CD8-positive, alpha-beta memory T cell (primary cell): Measurements from ENCODE around the gene SUMO2. TPM values are rescaled to one million over a fixed set of nuclear protein-coding genes. Genes with fewer than 3 reads are reported as not detected.
A peak's percentile ranks its signal among the peaks of the same experiment; 100 is the strongest.
"Not testable (repeated sequence)": the region's sequence is repeated elsewhere in the genome, so short reads cannot be mapped to it uniquely, and the experiment has no call there.

Experiments
- CTCF ChIA-PET: fragments of 350-600 bp; sonication (Branson Sonifier 250); formaldehyde crosslinking; loops from one replicate; lab custom pipeline; 2021; ENCODE audit warnings: antibody characterized with exemption; lab: Charles Lee
- POLR2A ChIA-PET: fragments of 350-600 bp; sonication (Branson Sonifier 250); formaldehyde crosslinking; loops from one replicate; lab custom pipeline; 2021; ENCODE audit warnings: antibody characterized with exemption; lab: Charles Lee
- DNase-seq, 5 donors: peaks; one replicate each; pipeline versions ENCODE4 v3.0.0 to v3.0.0-alpha.2; 2020 to 2022; ENCODE audit warnings: mixed read lengths in 1 of 5
- H3K27ac ChIP-seq: one replicate; pipeline ENCODE4 v1.7.0; 2013; ENCODE audit warnings: low read depth, mild to moderate bottlenecking, low read length, moderate library complexity
- H3K27me3 ChIP-seq: 2 replicates; pipeline ENCODE4 v1.7.0; 2013; ENCODE audit warnings: low read length, mild to moderate bottlenecking; ENCODE audit not compliant: insufficient read depth, poor library complexity, severe bottlenecking
- H3K36me3 ChIP-seq: 2 replicates; pipeline ENCODE4 v1.7.0; 2013; ENCODE audit warnings: mild to moderate bottlenecking, low read length, moderate library complexity; ENCODE audit not compliant: insufficient read depth
- H3K4me1 ChIP-seq: 2 replicates; pipeline ENCODE4 v1.7.0; 2013; ENCODE audit warnings: mild to moderate bottlenecking, low read length, moderate library complexity; ENCODE audit not compliant: insufficient read depth
- H3K4me3 ChIP-seq: 2 replicates; pipeline ENCODE4 v1.7.0; 2013; ENCODE audit warnings: mild to moderate bottlenecking, low read length
- H3K9me3 ChIP-seq: 2 replicates; pipeline ENCODE4 v1.7.0; 2013; ENCODE audit warnings: mild to moderate bottlenecking, low read length
- H3K27ac Mint-ChIP-seq, 8 donors: one replicate each; pipeline ENCODE4 v1.8.0; 2020 to 2021; ENCODE audit warnings: mixed read lengths in 8 of 8, mild to moderate bottlenecking in 6 of 8, inconsistent platforms in 3 of 8, moderate library complexity in 3 of 8
- H3K27me3 Mint-ChIP-seq, 2 donors: one replicate each; pipeline ENCODE4 v1.8.0; 2020 to 2021; ENCODE audit warnings: mixed read lengths in 2 of 2, mild to moderate bottlenecking in 1 of 2, moderate library complexity in 1 of 2
- H3K36me3 Mint-ChIP-seq, 3 donors: one replicate each; pipeline ENCODE4 v1.8.0; 2020 to 2021; ENCODE audit warnings: mixed read lengths in 3 of 3, inconsistent platforms in 1 of 3, mild to moderate bottlenecking in 1 of 3
- H3K4me1 Mint-ChIP-seq, 3 donors: one replicate each; pipeline ENCODE4 v1.8.0; 2020 to 2021; ENCODE audit warnings: mixed read lengths in 3 of 3, inconsistent platforms in 1 of 3, mild to moderate bottlenecking in 1 of 3
- H3K4me3 Mint-ChIP-seq, 7 donors: one replicate each; pipeline ENCODE4 v1.8.0; 2020 to 2021; ENCODE audit warnings: mixed read lengths in 7 of 7, mild to moderate bottlenecking in 6 of 7, moderate library complexity in 4 of 7, inconsistent platforms in 2 of 7
- H3K9me3 Mint-ChIP-seq, 5 donors: one replicate each; pipeline ENCODE4 v1.8.0; 2020 to 2022; ENCODE audit warnings: mixed read lengths in 5 of 5, mild to moderate bottlenecking in 3 of 5, moderate library complexity in 2 of 5, inconsistent platforms in 1 of 5
- polyA plus RNA-seq: library from polyadenylated mRNA; unstranded; fragments of 300-500 nt; fragmentation: Illumina TruSeq; gene quantifications from one replicate; pipeline ENCODE4 v1.2.3, GENCODE V29; 2021
- total RNA-seq, 2 experiments: library from RNA; stranded (reverse); gene quantifications; one replicate each; pipeline ENCODE4 v1.2.3, GENCODE V29; 2021

The SUMO2 gene
- total and polyA plus RNA-seq, 3 experiments from 2014 or later, result 405 to 687 (median 653) TPM

DNA sequence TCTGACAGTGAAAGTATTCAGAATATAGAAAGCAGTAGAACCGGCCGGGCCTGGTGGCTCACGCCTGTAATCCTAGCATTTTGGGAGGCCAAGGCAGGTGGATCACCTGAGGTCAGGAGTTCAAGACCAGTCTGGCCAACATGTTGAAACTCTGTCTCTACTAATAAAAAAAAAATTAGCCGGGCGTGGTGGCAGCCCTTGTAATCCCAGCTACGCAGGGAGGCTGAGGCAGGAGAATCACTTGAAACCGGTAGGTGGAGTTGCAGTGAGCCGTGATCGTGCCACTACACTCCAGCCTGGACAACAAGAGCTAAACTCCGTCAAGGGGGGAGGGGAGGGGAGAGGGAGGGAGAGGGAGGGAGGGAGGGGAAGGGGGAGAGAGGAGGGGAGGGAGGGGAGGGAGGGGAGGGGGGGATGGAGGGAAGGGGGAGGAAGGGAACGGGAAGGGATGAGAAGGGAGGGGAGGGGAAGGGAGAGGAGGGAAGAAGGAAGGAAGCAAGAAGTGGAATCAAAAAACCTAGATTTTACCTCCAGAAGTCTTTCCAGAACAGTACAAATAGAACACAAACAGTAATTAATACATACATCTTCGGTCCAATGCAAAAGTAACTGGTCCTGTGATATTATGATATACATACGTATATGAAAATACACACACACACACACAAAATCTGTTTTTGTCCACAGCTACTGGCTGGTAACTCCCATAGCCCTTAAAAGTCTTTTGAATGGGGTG is 40.4 kb downstream of the SUMO2 start:
- Mint-ChIP-seq H3K4me3 (peak overlapping the region in 1 of 7 donors; percentile 13), H3K9me3 (no peaks in the 10 kb centered on the region), H3K4me1 (peaks cover 12 to 18% (median 12%) of the 10 kb centered on the region in 3 donors), H3K27me3 (peaks cover 0 to 1% of the 10 kb centered on the region in 2 donors), H3K27ac (peak overlapping the region in 1 of 8 donors; percentile 36), H3K36me3 (peaks cover 0 to 54% (median 16%) of the 10 kb centered on the region in 3 donors)
- H3K27ac ChIP-seq, result no peak overlapping the region
- ChIA-PET CTCF (interaction anchor here (2.0 kb wide), 1 partner anchor 11 kb away, joined by 9 read pairs; the partner anchor contains the start of gene NT5C), POLR2A (interaction anchor here (0.6 to 1.4 kb wide), 2 partner anchors 8 to 12 kb away, joined by 3 read pairs; partner anchors contain the start of gene JPT1)
- no peak overlapping the region for H3K4me3 ChIP-seq
- H3K9me3 ChIP-seq, result no peaks in the 10 kb centered on the region
- H3K4me1 ChIP-seq, result peaks cover 15% of the 10 kb centered on the region
- H3K36me3 ChIP-seq, result peaks cover 12% of the 10 kb centered on the region
- H3K27me3 ChIP-seq, result no peaks in the 10 kb centered on the region
- no peak for DNase-seq

DNA sequence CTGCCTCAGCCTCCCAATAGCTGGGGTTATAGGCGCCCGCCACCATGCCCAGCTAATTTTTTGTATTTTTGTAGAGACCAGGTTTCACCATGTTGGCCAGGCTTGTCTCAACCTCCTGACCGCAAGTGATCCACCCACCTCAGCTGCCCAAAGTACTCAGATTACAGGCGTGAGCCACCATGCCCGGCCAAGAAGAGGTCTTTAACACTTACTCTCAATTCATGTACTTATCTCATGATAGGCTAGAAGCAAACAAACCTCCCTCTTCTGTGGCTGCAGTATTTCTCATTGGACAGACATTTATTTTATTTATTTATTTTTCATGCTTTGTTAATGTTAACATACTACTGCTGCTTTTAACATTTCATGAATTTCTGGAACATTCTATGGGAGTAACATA is 44.2 kb downstream of the SUMO2 start:
- peaks cover 0 to 1% of the 10 kb centered on the region in 2 donors for H3K27me3 Mint-ChIP-seq
- POLR2A ChIA-PET, result no interaction called here
- Histone ChIP-seq H3K27me3 (no peaks in the 10 kb centered on the region), H3K4me3 (no peak overlapping the region), H3K4me1 (peaks cover 15% of the 10 kb centered on the region), H3K9me3 (no peaks in the 10 kb centered on the region), H3K27ac (no peak overlapping the region), H3K36me3 (no peaks in the 10 kb centered on the region)
- no peak for DNase-seq
- CTCF ChIA-PET, result no interaction called here
- H3K27ac Mint-ChIP-seq, result peak overlapping the region in 1 of 8 donors; percentile 66
- H3K9me3 Mint-ChIP-seq, result no peaks in the 10 kb centered on the region
- peaks cover 0 to 29% (median 4%) of the 10 kb centered on the region in 3 donors for H3K36me3 Mint-ChIP-seq
- H3K4me1 Mint-ChIP-seq, result peaks cover 10 to 18% (median 12%) of the 10 kb centered on the region in 3 donors
- no peak overlapping the region for H3K4me3 Mint-ChIP-seq

DNA sequence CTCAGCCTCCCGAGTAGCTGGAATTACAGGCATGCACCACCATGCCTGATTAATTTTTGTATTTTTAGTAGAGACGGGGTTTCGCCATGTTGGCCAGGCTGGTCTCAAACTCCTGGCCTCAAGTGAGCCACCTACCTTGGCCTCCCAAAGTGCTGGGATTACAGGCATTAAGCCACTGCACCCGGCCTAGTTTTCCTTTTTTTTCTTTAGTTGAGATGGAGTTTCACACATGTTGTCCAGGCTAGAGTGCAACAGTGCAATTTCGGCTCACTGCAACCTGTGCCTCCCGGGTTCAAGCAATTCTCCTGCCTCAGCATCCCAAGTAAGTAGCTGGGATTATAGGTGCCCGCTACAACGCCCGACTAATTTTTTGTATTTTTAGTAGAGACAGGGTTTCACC is 45.0 kb downstream of the SUMO2 start:
- CTCF ChIA-PET, H3K27me3 ChIP-seq, H3K4me3 ChIP-seq, H3K9me3 ChIP-seq, DNase-seq, H3K36me3 ChIP-seq, H3K27ac ChIP-seq, H3K27me3 Mint-ChIP-seq, H3K4me3 Mint-ChIP-seq, H3K9me3 Mint-ChIP-seq: not testable (repeated sequence)
- Mint-ChIP-seq H3K36me3 (peaks cover 0 to 26% (median 4%) of the 10 kb centered on the region in 3 donors), H3K27ac (peak overlapping the region in 1 of 8 donors; percentile 47), H3K4me1 (peaks cover 10 to 18% (median 12%) of the 10 kb centered on the region in 3 donors)
- POLR2A ChIA-PET, result interaction anchor here (0.7 kb wide), 1 partner anchor 32 kb away, joined by 3 read pairs; no protein-coding TSS in a partner anchor
- peaks cover 15% of the 10 kb centered on the region for H3K4me1 ChIP-seq

DNA sequence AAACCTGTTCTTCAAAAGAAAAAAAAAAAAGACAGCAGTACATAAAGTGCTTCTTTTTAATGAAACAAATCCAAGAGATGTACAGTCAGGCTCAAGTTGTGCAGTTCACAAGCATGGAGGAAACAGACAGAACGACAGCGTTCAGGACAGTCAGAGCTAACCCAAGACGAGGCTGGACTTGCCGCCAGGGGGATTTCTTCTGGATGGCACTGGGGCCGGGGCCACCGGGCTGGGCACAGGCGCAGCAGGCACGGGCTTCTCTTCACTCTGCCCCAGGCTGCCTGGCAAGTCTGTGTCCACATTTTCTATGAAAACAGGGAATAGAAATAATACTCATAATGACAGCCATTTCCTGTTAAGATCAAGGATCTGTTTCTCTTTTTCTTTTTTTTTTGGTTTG is 46.8 kb downstream of the SUMO2 start:
- Histone ChIP-seq H3K27ac (no peak overlapping the region), H3K9me3 (no peaks in the 10 kb centered on the region), H3K36me3 (no peaks in the 10 kb centered on the region), H3K27me3 (no peaks in the 10 kb centered on the region), H3K4me1 (peaks cover 7% of the 10 kb centered on the region), H3K4me3 (no peak overlapping the region)
- POLR2A ChIA-PET, result no interaction called here
- Mint-ChIP-seq H3K4me3 (peak overlapping the region in 1 of 7 donors; percentile 55), H3K4me1 (peaks cover 7 to 13% (median 9%) of the 10 kb centered on the region in 3 donors), H3K27ac (peak overlapping the region in 3 of 8 donors; percentile 19 to 66 (median 61)), H3K9me3 (no peaks in the 10 kb centered on the region), H3K27me3 (peaks cover 0 to 1% of the 10 kb centered on the region in 2 donors), H3K36me3 (peaks cover 0 to 18% (median 2%) of the 10 kb centered on the region in 3 donors)
- CTCF ChIA-PET, result interaction anchor here (0.9 to 1.2 kb wide), 2 partner anchors 22 to 174 kb away, joined by 3 to 4 read pairs; no protein-coding TSS in a partner anchor
- no peak for DNase-seq

DNA sequence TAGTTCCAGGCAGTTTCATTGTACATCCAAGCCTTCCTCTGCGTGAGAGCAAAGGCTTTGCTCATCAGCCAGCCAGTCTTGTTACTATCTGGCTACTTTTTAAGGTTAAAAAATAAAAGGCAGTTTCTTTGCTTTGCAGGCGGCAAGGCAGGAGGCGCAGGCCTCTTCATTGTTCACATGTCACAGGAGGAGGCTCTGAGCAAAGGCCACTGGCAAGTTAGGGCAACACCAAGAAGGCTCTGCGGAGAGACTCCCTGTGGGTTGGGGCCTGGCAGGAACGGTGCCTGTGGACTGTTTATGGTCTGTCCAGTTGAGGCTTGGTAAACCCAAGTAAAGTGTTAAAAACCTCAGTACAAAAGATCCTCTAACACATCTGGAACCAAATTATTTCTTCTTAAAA is 47.3 kb downstream of the SUMO2 start:
- peaks cover 8 to 12% (median 9%) of the 10 kb centered on the region in 3 donors for H3K4me1 Mint-ChIP-seq
- Histone ChIP-seq H3K36me3 (no peaks in the 10 kb centered on the region), H3K27me3 (no peaks in the 10 kb centered on the region), H3K27ac (no peak overlapping the region), H3K9me3 (no peaks in the 10 kb centered on the region), H3K4me1 (peaks cover 7% of the 10 kb centered on the region), H3K4me3 (no peak overlapping the region)
- DNase-seq, result no peak
- H3K27ac Mint-ChIP-seq, result peak overlapping the region in 4 of 8 donors; percentile 19 to 81 (median 70)
- H3K4me3 Mint-ChIP-seq, result peak overlapping the region in 1 of 7 donors; percentile 53
- ChIA-PET POLR2A (no interaction called here), CTCF (interaction anchor here (1.2 kb wide), 1 partner anchor 173 kb away, joined by 4 read pairs; no protein-coding TSS in a partner anchor)
- H3K36me3 Mint-ChIP-seq, result peaks cover 0 to 20% (median 1%) of the 10 kb centered on the region in 3 donors
- H3K9me3 Mint-ChIP-seq, result no peaks in the 10 kb centered on the region
- peaks cover 0 to 1% of the 10 kb centered on the region in 2 donors for H3K27me3 Mint-ChIP-seq

DNA sequence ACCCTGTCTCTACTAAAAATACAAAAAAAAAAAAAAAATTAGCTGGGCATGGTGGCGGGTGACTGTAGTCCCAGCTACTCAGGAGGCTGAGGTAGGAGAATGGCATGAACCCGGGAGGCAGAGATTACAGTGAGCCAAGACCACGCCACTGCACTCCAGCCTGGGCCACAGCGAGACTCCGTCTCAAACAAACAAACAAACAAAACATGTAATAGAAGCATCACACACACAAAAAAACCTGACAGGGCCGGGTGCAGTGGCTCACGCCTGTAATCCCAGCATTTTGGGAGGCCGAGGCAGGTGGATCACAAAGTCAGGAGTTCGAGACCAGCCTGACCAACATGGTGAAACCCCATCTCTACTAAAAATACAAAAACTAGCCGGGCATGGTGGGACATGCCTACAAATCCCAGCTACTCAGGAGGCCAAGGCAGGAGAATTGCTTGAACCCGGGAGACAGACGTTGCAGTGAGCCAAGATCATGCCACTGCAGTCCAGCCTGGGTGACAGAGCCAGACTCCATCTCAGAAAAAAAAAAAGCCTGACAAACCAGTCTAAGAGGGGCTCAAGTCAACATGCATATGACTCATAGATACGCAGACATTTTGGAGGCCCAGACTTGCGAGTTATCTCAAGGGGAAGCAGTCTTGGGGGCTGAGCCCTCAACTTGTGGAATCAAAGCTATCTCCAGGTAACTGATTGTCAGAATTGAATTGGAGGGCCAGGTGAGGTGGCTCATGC is 49.0 kb downstream of the SUMO2 start:
- not testable (repeated sequence) for H3K27ac ChIP-seq, H3K9me3 Mint-ChIP-seq, H3K27me3 ChIP-seq, H3K4me1 ChIP-seq, H3K9me3 ChIP-seq, DNase-seq, H3K36me3 ChIP-seq, H3K4me3 ChIP-seq, H3K27me3 Mint-ChIP-seq
- peaks cover 0 to 24% (median 3%) of the 10 kb centered on the region in 3 donors for H3K36me3 Mint-ChIP-seq
- peak overlapping the region in 3 of 7 donors; percentile 22 to 65 (median 60) for H3K4me3 Mint-ChIP-seq
- ChIA-PET POLR2A (interaction anchor here (0.7 to 1.3 kb wide), 2 partner anchors 9 to 10 kb away, joined by 3 read pairs; no protein-coding TSS in a partner anchor), CTCF (interaction anchor here (1.6 to 4.0 kb wide), 2 partner anchors 19 to 38 kb away, joined by 6 to 19 read pairs; no protein-coding TSS in a partner anchor)
- peak overlapping the region in 1 of 8 donors; percentile 90 for H3K27ac Mint-ChIP-seq
- peaks cover 7 to 15% (median 11%) of the 10 kb centered on the region in 3 donors for H3K4me1 Mint-ChIP-seq

DNA sequence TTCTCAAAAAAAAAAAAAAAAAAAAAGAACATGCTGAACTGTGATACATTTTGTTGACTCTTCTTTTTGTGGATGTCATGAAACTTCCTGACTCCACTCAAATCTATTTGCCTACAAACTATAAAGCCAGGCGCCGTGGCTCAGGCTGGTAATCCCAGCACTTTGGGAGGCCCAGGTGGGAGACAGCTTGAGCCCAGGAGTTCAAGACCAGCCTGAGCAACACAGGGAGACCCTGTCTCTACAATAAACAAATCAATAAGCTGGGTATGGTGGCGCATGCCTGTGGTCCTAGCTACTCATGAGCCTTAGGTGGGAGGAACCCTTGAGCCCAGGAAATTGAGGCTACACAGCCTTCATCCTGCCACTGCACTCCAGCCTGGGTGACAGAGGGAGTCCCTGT is 49.8 kb downstream of the SUMO2 start:
- Mint-ChIP-seq H3K4me1 (peaks cover 7 to 15% (median 11%) of the 10 kb centered on the region in 3 donors), H3K27ac (peak overlapping the region in 1 of 8 donors; percentile 43), H3K9me3 (no peaks in the 10 kb centered on the region), H3K27me3 (peaks cover 0 to under 1% of the 10 kb centered on the region in 2 donors), H3K36me3 (peaks cover 0 to 28% (median 3%) of the 10 kb centered on the region in 3 donors), H3K4me3 (peak overlapping the region in 5 of 7 donors; percentile 54 to 89 (median 88))
- H3K36me3 ChIP-seq, result peaks cover 8% of the 10 kb centered on the region
- no peak for DNase-seq
- H3K27ac ChIP-seq, result no peak overlapping the region
- no peaks in the 10 kb centered on the region for H3K27me3 ChIP-seq
- ChIA-PET POLR2A (interaction anchor here (0.7 to 3.1 kb wide), 5 partner anchors 9 to 60 kb away, joined by 3 to 12 read pairs (median 8); partner anchors contain the start of gene ARMC7), CTCF (interaction anchor here (0.6 to 12.6 kb wide), 4 partner anchors 10 to 172 kb away, joined by 3 to 151 read pairs (median 15); partner anchors contain the start of gene ARMC7)
- H3K4me3 ChIP-seq, result no peak overlapping the region
- peaks cover 10% of the 10 kb centered on the region for H3K4me1 ChIP-seq
- no peaks in the 10 kb centered on the region for H3K9me3 ChIP-seq
